Choroid plexus epithelial cell (primary cell): ENCODE measurements around the gene DNAH3.
"Not testable (repeated sequence)": the region's sequence is repeated elsewhere in the genome, so short reads cannot be mapped to it uniquely, and the experiment has no call there.

ENCODE experiments used
- DNase-seq: peaks from one replicate; pipeline ENCODE4 v3.0.0-alpha.2; 2010; ENCODE audit warnings: low read depth
- H3K4me3 ChIP-seq: 2 replicates; pipeline ENCODE4 v1.5.1; 2011; ENCODE audit warnings: low read depth, mild to moderate bottlenecking, control low read depth, low read length, moderate library complexity
- CTCF ChIP-seq: conservative IDR thresholded peaks from 2 replicates; pipeline ENCODE4 v1.5.1; 2011; ENCODE audit warnings: low read depth, mild to moderate bottlenecking, control low read depth, inconsistent platforms, low read length, moderate library complexity

Gene DNAH3

DNA sequence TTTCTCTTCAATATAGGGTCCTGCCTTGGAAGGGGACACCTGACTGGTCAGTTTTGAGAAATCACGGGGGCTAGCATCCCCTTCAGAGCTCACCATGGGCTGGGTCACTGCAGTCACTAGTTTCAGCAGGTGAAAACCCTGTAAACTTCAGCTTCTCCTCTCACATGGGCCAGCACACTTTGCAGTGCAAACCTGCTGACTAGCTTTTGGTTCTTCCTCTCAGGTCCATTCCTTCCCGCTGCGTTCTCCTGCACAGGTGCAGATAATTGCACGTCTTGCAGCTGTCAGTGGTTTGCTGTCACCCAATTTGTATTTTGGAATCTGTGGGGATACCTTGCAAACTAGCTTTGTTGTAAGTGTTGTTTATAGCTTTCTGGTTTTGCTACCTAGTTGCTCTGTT is 154.9 kb downstream of the DNAH3 start:
- no peak overlapping the region for H3K4me3 ChIP-seq
- no peak for TF ChIP-seq CTCF
- no peak for DNase-seq

DNA sequence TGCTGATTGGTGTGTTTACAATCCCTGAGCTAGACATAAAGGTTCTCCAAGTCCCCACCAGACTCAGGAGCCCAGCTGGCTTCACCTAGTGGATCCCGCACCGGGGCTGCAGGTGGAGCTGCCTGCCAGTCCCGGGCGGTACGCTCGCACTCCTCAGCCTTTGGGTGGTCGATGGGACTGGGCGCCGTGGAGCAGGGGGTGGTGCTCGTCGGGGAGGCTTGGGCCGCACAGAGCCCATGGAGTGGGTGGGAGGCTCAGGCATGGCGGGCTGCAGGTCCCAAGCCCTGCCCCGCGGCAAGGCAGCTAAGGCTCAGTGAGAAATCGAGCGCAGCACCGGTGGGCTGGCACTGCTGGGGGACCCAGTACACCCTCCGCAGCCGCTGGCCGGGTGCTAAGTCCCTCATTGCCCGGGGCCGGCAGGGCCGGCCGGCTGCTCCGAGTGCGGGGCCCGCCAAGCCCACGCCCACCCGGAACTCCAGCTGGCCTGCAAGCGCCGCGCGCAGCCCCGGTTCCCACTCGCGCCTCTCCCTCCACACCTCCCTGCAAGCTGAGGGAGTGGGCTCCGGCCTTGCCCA is 161.1 kb downstream of the DNAH3 start:
- not testable (repeated sequence) for DNase-seq, H3K4me3 ChIP-seq

GRCh38 chr16:20987049-20987448 is 163.6 kb downstream of the DNAH3 start:
- no peak for TF ChIP-seq CTCF
- DNase-seq: no peak

GRCh38 chr16:20984019-20984418 is 166.6 kb downstream of the DNAH3 start:
- no peak overlapping the region for H3K4me3 ChIP-seq
- no peak for DNase-seq
- TF ChIP-seq CTCF: no peak

More at GRCh38 chr16:20987049-20987448, 163.6 kb downstream of the DNAH3 start:
- H3K4me3 ChIP-seq: no peak overlapping the region

DNA sequence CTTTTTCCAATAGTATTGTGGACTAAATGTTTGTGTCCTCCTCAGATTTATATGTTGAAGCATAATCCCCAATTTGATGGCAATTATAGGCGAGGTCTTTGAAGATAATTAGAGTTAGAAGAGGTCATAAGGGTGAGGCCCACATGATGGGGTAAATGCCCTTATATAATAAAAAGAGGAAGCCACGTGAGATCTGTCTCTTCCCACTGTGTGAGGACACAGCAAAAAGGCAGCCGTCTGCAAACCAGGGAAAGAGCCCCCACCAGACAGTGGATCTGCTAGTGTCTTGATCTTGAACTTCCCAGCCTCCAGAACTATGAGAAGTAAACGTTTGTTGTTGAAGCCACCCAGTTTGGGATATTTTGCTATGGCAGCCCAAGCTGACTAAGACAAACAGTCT is 174.1 kb downstream of the DNAH3 start:
- no peak for TF ChIP-seq CTCF
- no peak for DNase-seq
- H3K4me3 ChIP-seq: no peak overlapping the region

DNA sequence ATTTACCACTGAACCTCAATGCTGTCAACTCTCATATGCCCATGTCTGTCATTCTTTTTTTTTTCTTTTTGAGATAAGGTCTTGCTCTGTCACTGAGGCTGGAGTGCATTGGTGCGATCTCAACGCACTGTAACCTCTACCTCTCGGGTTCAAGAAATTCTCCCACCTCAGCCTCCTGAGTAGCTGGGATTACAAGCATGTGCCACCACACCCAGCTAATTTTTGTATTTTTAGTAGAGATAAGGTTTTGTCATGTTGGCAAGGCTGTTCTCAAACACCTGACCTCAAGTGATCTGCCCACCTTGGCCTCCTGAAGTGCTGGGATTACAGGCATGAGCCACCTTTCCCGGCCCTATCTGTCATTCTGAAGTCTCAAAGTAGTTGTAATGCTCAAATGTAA is 177.4 kb downstream of the DNAH3 start:
- not testable (repeated sequence) for H3K4me3 ChIP-seq, DNase-seq

DNA sequence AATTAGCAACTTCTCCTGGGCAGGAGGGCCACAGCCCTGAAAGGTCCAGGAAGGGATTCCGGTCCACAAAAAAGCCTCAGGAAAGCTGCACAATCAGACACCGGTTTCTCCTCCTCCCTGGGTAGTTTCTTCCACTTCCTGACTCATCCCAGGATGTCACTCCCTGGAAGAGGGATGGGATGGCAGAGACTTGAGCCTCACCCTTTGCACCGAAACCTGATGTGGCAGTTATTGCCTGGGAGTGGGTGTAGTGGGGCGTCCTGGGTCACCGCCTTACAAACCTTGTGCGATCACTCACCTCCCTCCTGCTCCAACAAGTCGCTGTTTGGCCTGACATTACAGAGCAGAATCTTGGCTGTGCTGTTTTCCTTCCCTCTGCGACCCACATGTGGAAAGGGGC is 179.2 kb downstream of the DNAH3 start:
- TF ChIP-seq CTCF: no peak
- no peak overlapping the region for H3K4me3 ChIP-seq
- no peak for DNase-seq

- TF ChIP-seq CTCF: no peak
- no peak for DNase-seq
Measured at GRCh38 chr16:20969386-20969785, 181.3 kb downstream of the DNAH3 start.

More at GRCh38 chr16:20969386-20969785, 181.3 kb downstream of the DNAH3 start:
- no peak overlapping the region for H3K4me3 ChIP-seq
